HCT116 (cell line): ENCODE data around the gene TMEM60. TPM values are rescaled to one million over a fixed set of nuclear protein-coding genes. Genes with fewer than 3 reads are reported as not detected.

Experiments used
- ATAC-seq: fragments of 200-7000 bp; cut with Tn5 transposase; 2 replicates; pipeline ENCODE4 v1.9.1; 2020; ENCODE audit warnings: mild to moderate bottlenecking, moderate library complexity
- BruUV-seq: library from RNA; stranded (reverse); fragments of 400-500 nt; replicated peaks from 2 replicates; lab custom pipeline; 2021; lab: Mats Ljungman, UMichigan
- CTCF ChIA-PET: fragments of 300-600 bp; sonication (Branson Sonifier 250); formaldehyde crosslinking; loops from one replicate; lab custom pipeline; 2021; ENCODE audit warnings: antibody characterized with exemption; lab: Charles Lee
- POLR2A ChIA-PET: fragments of 300-600, 350-600 bp; sonication (Branson Sonifier 250); formaldehyde crosslinking; loops from one replicate; lab custom pipeline; 2021; ENCODE audit warnings: antibody characterized with exemption; lab: Charles Lee
- RAD21 ChIA-PET, 2 experiments: fragments of 300-600 bp; sonication (Branson Sonifier 250); formaldehyde crosslinking; loops; one replicate each; lab custom pipeline; 2023; ENCODE audit warnings: low total read pairs in 2 of 2; ENCODE audit not compliant: uncharacterized antibody in 2 of 2, unreplicated experiment in 2 of 2, low non-redundant PET in 1 of 2; lab: Charles Lee
- DNase-seq: peaks from one replicate; pipeline ENCODE4 v3.0.0-alpha.2; 2010; ENCODE audit warnings: low read depth, low spot score
- H2AFZ ChIP-seq: fragments of 200-600 bp; shearing (Covaris generic), sonication (generic); 2 replicates; pipeline ENCODE4 v1.6.1; 2017; ENCODE audit warnings: low read depth, mixed run types, mixed read lengths, antibody characterized with exemption, low read length; ENCODE audit not compliant: poor library complexity, severe bottlenecking
- H3K27ac ChIP-seq: 2 replicates; pipeline ENCODE4 v1.5.1; 2012; ENCODE audit warnings: low read depth, low read length
- H3K27me3 ChIP-seq: fragments of 200-600 bp; sonication (generic); 2 replicates; pipeline ENCODE4 v1.6.1; 2016; ENCODE audit warnings: mixed run types, low read length, mixed read lengths; ENCODE audit not compliant: insufficient read depth
- H3K36me3 ChIP-seq, 2 experiments: fragments of 200-500 bp in 1 of 2; fragments of 200-600 bp in 1 of 2; sonication (Bioruptor generic) in 1 of 2; sonication (generic) in 1 of 2; 2 replicates each; pipeline versions ENCODE4 v1.5.1 to v1.6.1; 2014 to 2016; ENCODE audit warnings: low read length in 2 of 2, inconsistent platforms in 1 of 2, mixed read lengths in 1 of 2, mixed run types in 1 of 2; ENCODE audit not compliant: insufficient read depth in 2 of 2, control insufficient read depth in 1 of 2
- H3K4me1 ChIP-seq, 2 experiments: fragments of 200-600 bp in 1 of 2; sonication (generic) in 1 of 2; 2 replicates each; pipeline versions ENCODE4 v1.5.1 to v1.6.1; 2012 to 2017; ENCODE audit warnings: low read length in 2 of 2, inconsistent platforms in 1 of 2, mild to moderate bottlenecking in 1 of 2, mixed read lengths in 1 of 2, mixed run types in 1 of 2, moderate library complexity in 1 of 2; ENCODE audit not compliant: insufficient read depth in 2 of 2, control insufficient read depth in 1 of 2
- H3K4me2 ChIP-seq: fragments of 200-600 bp; sonication (generic); 2 replicates; pipeline ENCODE4 v1.6.1; 2017; ENCODE audit warnings: mixed run types, low read length, mixed read lengths
- H3K4me3 ChIP-seq, 2 experiments: fragments of 200-600 bp in 1 of 2; sonication (generic) in 1 of 2; replicated peaks in 1 of 2; 2 replicates each; pipeline ENCODE4 v1.5.1; 2011 to 2016; ENCODE audit warnings: low read length in 2 of 2, control low read depth in 1 of 2, low read depth in 1 of 2, mild to moderate bottlenecking in 1 of 2, mixed read lengths in 1 of 2, mixed run types in 1 of 2
- H3K79me2 ChIP-seq: fragments of 200-600 bp; sonication (generic); 2 replicates; pipeline ENCODE4 v1.6.1; 2017; ENCODE audit warnings: mild to moderate bottlenecking, mixed run types, low read length, moderate library complexity, mixed read lengths; ENCODE audit not compliant: insufficient read depth
- H3K9ac ChIP-seq: fragments of 200-600 bp; sonication (generic); 2 replicates; pipeline ENCODE4 v1.6.1; 2016; ENCODE audit warnings: low read length, mixed read lengths
- H3K9me2 ChIP-seq: fragments of 200-600 bp; sonication (generic), shearing (Covaris generic); 2 replicates; pipeline ENCODE4 v1.6.1; 2017; ENCODE audit warnings: mixed run types, mild to moderate bottlenecking, moderate library complexity; ENCODE audit not compliant: insufficient read depth
- H3K9me3 ChIP-seq, 2 experiments: fragments of 200-500 bp in 1 of 2; fragments of 200-600 bp in 1 of 2; sonication (Bioruptor generic) in 1 of 2; sonication (generic) in 1 of 2; 2 replicates each; pipeline ENCODE4 v1.6.1; 2014 to 2017; ENCODE audit warnings: low read length in 2 of 2, mixed read lengths in 2 of 2, inconsistent platforms in 1 of 2, low read depth in 1 of 2, mild to moderate bottlenecking in 1 of 2, mixed run types in 1 of 2, moderate library complexity in 1 of 2; ENCODE audit not compliant: control insufficient read depth in 1 of 2, insufficient read depth in 1 of 2
- H4K20me1 ChIP-seq: fragments of 200-600 bp; sonication (generic), shearing (Covaris generic); 2 replicates; pipeline ENCODE4 v1.6.1; 2017; ENCODE audit warnings: mixed run types, mild to moderate bottlenecking, moderate library complexity; ENCODE audit not compliant: insufficient read depth
- CBX3 ChIP-seq: IDR thresholded peaks from 2 replicates; pipeline ENCODE4 v1.6.1; 2012; ENCODE audit warnings: low read depth
- ELF1 ChIP-seq: IDR thresholded peaks from 2 replicates; pipeline ENCODE4 v1.6.1; 2012; ENCODE audit warnings: low read depth, borderline replicate concordance
- EZH2 ChIP-seq: fragments of 200-600 bp; sonication (generic); IDR thresholded peaks from 2 replicates; pipeline ENCODE4 v1.6.1; 2017; ENCODE audit warnings: antibody characterized with exemption, mixed run types
- EZH2phosphoT487 ChIP-seq: fragments of 200-600 bp; IDR thresholded peaks from 2 replicates; pipeline ENCODE4 v1.6.1; 2018; ENCODE audit warnings: antibody characterized with exemption, borderline replicate concordance
- FOSL1 ChIP-seq: IDR thresholded peaks from 2 replicates; pipeline ENCODE4 v1.6.1; 2012; ENCODE audit warnings: low read depth
- JUND ChIP-seq: IDR thresholded peaks from 2 replicates; pipeline ENCODE4 v1.6.1; 2012
- MAX ChIP-seq: IDR thresholded peaks from 2 replicates; pipeline ENCODE4 v1.6.1; 2012
- POLR2A ChIP-seq: IDR thresholded peaks from 2 replicates; pipeline ENCODE4 v1.7.0; 2011; ENCODE audit warnings: borderline replicate concordance; ENCODE audit not compliant: insufficient read depth, insufficient read length; ENCODE audit errors: extremely low read depth
- POLR2AphosphoS5 ChIP-seq: IDR thresholded peaks from 2 replicates; pipeline ENCODE4 v1.6.1; 2011; ENCODE audit warnings: mild to moderate bottlenecking, low read depth, low read length, moderate library complexity
- RAD21 ChIP-seq: IDR thresholded peaks from 2 replicates; pipeline ENCODE4 v1.6.1; 2012; ENCODE audit warnings: low read depth, mild to moderate bottlenecking
- REST ChIP-seq: IDR thresholded peaks from 2 replicates; pipeline ENCODE4 v1.6.1; 2012; ENCODE audit warnings: low read depth
- SP1 ChIP-seq: IDR thresholded peaks from 2 replicates; pipeline ENCODE4 v1.6.1; 2012; ENCODE audit warnings: low read depth
- TCF7L2 ChIP-seq: IDR thresholded peaks from 2 replicates; pipeline ENCODE4 v1.7.0; 2011; ENCODE audit warnings: borderline replicate concordance, inconsistent platforms; ENCODE audit not compliant: insufficient read depth, insufficient read length; ENCODE audit errors: extremely low read depth
- YY1 ChIP-seq: IDR thresholded peaks from 2 replicates; pipeline ENCODE4 v1.6.1; 2011; ENCODE audit warnings: low read length, low read depth, moderate library complexity, mild to moderate bottlenecking; ENCODE audit not compliant: insufficient replicate concordance; ENCODE audit errors: extremely low read depth
- ZBTB33 ChIP-seq: IDR thresholded peaks from 2 replicates; pipeline ENCODE4 v1.6.1; 2011; ENCODE audit warnings: mild to moderate bottlenecking, low read length, moderate library complexity; ENCODE audit not compliant: insufficient replicate concordance; ENCODE audit errors: extremely low read depth
- ZFX ChIP-seq: fragments of 450-650 bp; IDR thresholded peaks from 2 replicates; pipeline ENCODE4 v1.6.1; 2017
- ZNF274 ChIP-seq: fragments of 200-500 bp; sonication (Bioruptor generic); IDR thresholded peaks from 2 replicates; pipeline ENCODE4 v1.6.1; 2014; ENCODE audit warnings: mild to moderate bottlenecking, low read depth, low read length, inconsistent platforms
- intact Hi-C: fragments of 100-400 bp; cut with micrococcal nuclease; formaldehyde crosslinking; loops from 2 replicates; pipeline ENCODE4 v1.10.0; 2022
- total RNA-seq: library from RNA; stranded (reverse); gene quantifications from one replicate; pipeline ENCODE4 v1.2.1, GENCODE V29; 2021; ENCODE audit not compliant: unreplicated experiment

TMEM60 gene
- total RNA-seq, 1 experiment from 2014 or later: 10.3 TPM

GRCh38 chr7:77766801-77767605, 31.2 kb downstream of the TMEM60 start:
- POLR2A ChIA-PET: no interaction called here
- H2AFZ ChIP-seq: no peak overlapping the region
- H3K4me1 ChIP-seq: no peaks in the 10 kb centered on the region
- RAD21 ChIA-PET: no interaction called here
- H3K4me2 ChIP-seq: no peak overlapping the region
- intact Hi-C loops: no loop called here
- ATAC-seq: no peak
- no peaks in the 10 kb centered on the region for H3K27me3 ChIP-seq
- no peaks in the 10 kb centered on the region for H3K9me2 ChIP-seq
- no peak overlapping the region for H3K9ac ChIP-seq
- DNase-seq: no peak
- no peaks in the 10 kb centered on the region for H4K20me1 ChIP-seq
- no peaks in the 10 kb centered on the region for H3K9me3 ChIP-seq
- TF ChIP-seq ZBTB33: no peak
- TF ChIP-seq SP1: no peak
- no peak for TF ChIP-seq ZFX
- no peak for TF ChIP-seq JUND
- no peak for TF ChIP-seq EZH2
- TF ChIP-seq REST: no peak
- no peak for TF ChIP-seq ZNF274
- TF ChIP-seq YY1: no peak
- no peak for TF ChIP-seq CBX3
- no peak for TF ChIP-seq FOSL1
- TF ChIP-seq TCF7L2: no peak
- no peak for TF ChIP-seq MAX
- no peak for TF ChIP-seq ELF1
- TF ChIP-seq POLR2A: no peak
- no peak for TF ChIP-seq RAD21
- no peak for TF ChIP-seq POLR2AphosphoS5
- no peak for TF ChIP-seq EZH2phosphoT487
- TF ChIP-seq, all 23 proteins: peak for 0
- no TSS peak for BruUV-seq
- Histone ChIP-seq H3K4me3 (no peak overlapping the region), H3K27ac (no peak overlapping the region), H3K36me3 (peaks cover 0 to 4% of the 10 kb centered on the region in 2 experiments; a peak in 1 of 4 replicates), H3K79me2 (peaks cover 24% of the 10 kb centered on the region)
- CTCF ChIA-PET: no interaction called here
